GM19043 (cell line): ENCODE results near the gene MANF.
"Not testable (repeated sequence)": the region's sequence is repeated elsewhere in the genome, so short reads cannot be mapped to it uniquely, and the experiment has no call there.

ENCODE experiments used
- ATAC-seq: cut with Tn5 transposase; IDR thresholded peaks from one replicate; pipeline ENCODE4 v1.9.1; 2021; ENCODE audit warnings: low read depth; ENCODE audit not compliant: unreplicated experiment

The MANF gene

DNA sequence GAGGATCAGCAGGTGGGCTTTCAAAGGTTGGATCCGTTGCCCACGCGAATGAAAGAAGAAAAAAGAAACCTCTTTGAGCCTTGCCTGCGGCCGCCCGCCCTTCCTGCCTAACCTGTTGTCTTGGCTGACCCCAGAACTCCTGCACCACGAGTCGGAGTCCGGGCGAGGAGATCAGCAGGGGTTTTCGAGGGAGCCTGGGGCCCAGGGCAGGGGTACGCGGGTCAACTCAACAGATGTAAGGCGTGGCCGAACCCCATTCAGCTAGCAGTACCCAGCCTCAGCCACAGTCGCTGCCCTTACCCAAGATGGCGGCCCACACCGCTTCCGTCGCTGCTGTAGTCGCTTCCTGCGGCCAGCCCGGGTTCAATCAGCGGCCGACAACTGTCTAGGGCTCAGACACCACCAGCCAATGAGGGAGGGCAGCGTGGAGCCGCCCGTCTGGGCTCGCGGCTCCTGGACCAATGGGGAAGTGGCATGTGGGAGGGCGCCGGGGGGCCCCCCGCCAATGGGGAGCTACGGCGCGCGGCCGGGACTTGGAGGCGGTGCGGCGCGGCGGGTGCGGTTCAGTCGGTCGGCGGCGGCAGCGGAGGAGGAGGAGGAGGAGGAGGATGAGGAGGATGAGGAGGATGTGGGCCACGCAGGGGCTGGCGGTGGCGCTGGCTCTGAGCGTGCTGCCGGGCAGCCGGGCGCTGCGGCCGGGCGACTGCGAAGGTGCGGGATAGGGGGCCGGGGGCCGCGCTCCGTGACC is at the start of gene MANF:
Gene MANF (plus strand): TSS at position 566 of the 748 bp plus-strand sequence. CDS start 52 bp downstream, at position 618.
- peak; percentile 97 for ATAC-seq

DNA sequence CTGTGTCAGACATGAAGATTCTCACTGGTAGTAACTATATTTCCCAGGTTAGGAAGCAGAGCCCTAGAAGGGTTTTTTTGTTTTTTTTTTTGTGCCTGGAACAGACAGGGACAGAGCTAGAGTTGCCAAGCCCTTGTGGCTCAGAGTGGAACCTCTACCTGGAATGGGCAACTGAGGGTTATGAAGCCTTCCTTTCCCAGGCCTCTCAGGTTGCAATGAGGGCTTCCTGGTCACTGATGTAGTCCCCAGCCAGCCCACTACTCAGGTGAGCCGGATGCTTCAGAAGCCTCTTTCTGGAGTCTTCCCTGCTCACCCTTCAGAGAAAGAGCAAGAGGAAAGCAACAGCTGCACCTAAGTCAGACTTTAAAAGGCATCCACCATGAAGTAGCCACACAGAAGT is 48.8 kb upstream of the MANF start:
- ATAC-seq: no peak

DNA sequence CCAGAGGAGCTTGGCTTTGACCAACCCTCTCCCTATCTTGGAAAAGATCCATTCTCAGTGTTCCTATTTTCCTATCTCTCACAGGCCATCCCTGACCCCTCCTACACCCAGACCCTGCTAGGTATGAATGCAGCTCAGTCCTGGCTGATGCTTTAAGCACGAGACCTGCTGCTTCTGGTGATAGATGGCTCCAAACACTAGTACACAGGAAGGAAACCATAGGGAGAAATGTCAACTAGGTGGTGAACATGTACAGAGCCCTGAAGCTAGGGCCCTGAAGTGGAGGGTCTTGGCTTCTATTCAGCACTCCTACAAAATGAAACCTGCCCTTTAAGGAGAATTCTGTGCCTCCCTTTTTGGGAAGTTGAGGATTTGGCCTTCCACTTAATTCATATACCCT is 47.4 kb upstream of the MANF start:
- no peak for ATAC-seq

DNA sequence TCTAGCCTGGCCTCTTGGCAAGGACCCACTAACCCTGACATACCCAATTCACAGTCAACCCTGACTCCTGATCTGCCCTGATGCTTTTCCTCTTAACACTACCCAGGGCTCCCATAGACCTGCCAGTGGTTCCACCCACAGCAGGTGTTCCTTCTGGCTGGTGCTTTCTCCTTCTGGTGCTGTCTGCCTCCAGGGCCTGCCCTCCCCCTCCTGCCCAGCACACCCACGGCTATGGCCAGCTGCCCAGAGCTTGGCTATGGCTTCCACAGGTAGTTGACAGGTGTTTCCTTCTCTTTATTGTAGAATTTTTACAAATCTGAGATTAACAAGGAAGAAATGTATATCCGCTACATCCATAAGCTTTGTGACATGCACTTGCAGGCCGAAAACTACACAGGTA is 46.5 kb upstream of the MANF start:
- no peak for ATAC-seq

DNA sequence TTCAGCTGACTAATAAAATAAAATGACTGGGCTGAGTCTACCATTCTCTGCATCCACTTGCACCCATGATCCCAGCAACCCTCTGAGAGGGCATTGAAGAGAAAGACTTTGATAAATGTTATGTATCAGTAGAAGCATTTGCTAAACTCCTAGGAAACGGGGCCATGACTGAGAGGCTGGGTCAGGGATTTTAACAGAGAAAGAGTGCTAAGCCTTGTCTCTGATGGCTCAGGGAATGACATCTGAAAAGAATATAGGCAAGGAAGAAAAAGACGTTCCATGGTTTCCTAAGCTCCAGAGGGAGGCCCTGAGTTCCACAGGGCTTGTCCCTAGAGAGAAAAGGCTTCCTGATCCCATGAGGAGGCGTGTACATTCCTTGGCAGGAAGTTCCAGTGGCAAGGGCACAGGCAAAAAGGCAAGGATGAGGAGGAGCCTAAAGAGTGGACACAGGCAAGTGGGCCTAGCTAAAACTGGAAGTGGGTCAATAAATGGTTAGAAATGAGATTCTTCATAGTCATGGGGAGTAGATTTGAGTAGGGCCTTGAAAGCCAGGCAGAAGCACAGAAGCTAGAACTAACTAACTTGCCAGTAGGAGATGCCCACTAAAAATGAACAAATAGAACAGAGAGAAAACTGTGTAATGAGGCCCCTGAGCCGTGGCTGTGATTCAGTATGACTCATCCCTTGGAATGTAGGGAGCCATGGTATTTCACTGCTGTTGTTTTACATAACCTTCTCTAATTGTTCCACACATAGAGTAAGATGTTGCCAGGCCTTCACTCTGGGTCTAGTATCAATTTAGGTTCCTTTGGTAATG is 44.9 kb upstream of the MANF start:
- ATAC-seq: no peak

DNA sequence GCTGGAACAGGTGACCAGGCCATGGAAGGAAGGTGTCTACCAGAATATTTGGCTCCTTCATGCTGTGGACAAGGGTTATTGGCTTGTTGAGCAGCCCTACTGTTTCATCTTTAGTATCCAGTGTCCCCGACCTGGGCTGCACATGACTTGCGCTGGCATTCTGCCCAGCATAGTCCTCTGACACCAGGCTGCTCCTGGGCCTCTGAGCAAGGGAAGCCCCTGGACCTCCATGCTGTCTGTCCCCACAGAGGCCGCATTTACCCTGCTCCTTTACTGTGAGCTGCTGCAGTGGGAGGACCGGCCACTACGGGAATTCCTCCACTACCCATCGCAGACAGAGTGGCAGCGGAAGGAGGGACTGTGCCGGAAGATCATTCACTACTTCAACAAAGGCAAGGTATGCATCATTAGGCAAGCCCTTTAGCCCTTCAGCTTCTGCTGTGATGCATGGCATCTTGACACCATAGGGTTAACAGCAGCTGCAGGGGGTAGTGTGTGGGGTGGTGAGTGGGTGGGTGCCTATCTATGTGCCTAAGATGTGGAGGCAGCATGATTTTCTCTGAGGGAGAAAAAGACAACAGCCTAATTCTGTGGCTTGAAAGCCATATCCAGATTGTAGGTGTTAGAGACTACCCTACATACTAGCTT is 44.0 kb upstream of the MANF start:
- no peak for ATAC-seq

DNA sequence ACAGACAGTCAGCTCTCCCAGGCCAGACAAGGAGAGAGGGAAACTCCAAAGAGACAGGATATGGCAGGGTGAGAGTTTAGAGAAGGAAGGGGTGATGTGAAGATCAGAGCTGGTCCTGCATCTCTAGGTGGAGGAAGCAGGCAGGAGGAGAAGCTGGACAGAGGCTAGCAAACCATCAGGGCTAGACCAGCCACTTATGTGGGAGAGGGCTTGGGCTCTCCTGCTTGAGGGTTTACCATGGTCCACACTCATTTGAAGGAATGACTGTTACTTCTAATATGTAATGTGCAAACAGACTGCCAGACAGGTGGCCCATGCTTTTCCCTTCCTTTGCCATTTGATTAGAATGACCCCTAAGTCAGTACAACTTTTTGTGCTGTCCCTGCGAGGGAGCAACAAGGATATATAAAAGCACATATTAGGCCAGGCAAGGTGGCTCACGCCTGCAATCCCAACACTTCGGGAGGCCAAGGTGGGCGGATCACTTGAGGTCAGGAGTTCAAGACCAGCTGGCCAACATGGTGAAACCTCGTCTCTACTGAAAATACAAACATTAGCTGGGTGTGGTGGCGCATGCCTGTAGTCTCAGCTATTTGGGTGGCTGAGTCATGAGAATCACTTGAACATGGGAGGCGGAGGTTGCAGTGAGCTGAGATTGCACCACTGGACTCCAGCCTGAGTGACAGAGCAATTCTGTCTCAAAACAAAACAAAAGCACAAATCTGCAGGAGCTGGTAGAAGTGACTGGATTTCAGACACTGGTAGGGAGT is 41.0 kb upstream of the MANF start:
- no peak for ATAC-seq

DNA sequence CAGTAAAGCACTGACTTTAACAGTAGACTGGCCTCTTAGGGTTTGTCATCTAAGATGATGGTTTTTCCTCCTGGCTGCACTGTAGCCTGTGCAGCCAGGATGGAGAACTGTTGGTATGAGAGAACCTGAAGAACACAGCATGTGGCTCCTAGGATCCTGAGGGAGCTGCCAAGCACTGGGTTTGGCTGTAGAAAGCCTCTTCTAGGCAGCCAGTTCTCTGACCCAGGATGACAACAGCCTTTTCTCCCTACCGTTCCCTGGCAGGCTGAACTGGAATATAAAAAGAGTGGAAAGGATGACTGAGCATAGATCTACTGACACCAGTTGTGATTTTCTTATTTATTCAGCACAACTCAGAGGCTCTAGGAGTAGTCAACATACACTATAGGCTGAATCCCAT is 34.3 kb upstream of the MANF start:
- ATAC-seq: no peak

DNA sequence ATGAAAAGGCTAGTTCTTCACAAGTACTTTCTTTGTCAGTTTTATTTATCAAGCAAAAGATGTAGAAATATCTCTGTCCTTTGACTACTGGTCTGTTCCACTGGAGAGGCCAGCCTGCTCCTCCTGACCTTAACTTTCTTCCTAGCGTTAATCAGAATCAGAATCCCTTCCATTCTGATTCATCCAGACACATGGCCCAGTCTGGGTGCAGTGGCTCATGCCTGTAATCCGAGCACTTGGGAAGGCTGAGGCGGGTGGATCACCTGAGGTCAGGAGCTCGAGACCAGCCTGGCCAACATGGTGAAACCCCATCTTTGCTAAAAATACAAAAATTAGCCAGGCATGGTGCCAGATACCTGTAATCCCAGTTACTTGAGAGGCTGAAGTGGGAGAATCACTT is 32.0 kb upstream of the MANF start:
- ATAC-seq: no peak

DNA sequence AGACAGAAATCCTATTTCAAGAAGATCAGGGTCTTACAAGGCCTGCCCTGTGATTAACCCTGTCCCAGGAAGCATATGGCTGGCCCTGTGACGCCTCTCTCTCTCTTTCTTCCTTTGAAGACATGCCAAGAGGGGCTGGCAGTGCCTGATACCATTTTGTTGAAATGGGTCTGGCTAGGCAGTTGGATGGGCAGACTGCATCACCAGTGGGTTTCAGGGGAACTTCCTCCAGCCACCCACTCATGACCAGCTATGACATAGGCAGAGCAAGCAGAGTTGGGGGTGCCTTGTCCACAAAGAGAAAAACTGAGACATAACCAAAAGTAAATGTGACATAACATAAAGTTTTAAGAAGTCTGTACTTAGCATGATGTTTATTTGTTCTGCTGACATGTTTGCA is 31.4 kb upstream of the MANF start:
- ATAC-seq: no peak

DNA sequence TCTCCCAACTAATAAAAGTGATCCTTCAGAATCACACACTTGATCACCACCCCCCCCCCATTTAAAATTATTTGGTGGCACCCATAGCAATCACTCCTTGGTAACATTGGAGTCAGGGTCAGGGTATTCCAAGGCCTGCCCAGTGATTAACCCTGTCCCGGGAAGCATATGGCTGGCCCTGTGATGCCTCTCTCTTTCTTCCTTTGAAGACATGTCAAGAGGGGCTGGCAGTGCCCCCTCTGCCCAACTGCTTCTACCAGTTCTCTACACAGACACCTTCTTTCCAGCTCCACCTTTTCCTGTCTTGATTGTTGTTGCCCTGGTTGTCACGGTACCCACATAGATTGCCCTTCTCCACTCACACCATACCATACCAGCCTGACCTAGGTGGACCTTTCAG is 30.9 kb upstream of the MANF start:
- ATAC-seq: no peak

DNA sequence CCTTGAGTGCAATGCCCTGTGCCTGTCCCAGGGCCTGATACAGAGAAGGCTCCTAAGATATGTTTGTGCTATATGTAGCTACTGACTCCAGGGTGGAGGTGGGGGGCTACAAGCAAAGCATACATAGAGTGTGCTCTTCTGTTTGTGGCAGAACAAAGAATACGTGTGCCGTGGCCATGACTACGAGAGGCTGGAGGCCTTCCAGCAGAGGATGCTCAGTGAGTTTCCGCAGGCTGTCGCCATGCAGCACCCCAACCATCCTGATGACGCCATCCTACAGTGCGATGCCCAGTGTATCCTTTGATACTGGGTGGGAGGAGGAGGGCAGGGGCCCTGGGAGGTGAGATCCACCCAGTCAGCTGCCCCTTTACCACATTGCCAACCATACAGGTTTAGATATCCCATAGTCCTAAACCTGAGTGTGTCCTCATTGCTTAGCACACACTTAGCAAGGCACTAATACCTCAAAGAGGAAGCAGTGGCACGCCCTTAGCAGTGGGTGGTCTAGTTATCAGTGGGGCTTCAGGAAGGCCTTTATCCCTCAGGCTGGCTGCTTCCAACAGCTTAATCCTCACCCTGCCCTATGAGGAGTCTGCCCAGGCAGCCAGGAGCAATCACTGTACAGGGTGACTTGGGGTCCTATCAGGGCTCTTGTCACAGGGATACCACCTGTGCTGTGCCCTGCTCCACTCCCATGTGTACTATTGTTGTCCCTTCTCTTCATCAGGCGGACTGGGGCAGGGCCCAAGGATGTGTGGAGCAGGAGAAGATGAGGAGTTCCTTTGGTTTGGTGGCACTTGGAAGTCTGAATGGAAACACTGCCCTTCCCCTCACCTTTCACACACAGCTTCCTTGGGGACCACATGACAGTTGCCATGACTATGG is 30.1 kb upstream of the MANF start:
- ATAC-seq: no peak

DNA sequence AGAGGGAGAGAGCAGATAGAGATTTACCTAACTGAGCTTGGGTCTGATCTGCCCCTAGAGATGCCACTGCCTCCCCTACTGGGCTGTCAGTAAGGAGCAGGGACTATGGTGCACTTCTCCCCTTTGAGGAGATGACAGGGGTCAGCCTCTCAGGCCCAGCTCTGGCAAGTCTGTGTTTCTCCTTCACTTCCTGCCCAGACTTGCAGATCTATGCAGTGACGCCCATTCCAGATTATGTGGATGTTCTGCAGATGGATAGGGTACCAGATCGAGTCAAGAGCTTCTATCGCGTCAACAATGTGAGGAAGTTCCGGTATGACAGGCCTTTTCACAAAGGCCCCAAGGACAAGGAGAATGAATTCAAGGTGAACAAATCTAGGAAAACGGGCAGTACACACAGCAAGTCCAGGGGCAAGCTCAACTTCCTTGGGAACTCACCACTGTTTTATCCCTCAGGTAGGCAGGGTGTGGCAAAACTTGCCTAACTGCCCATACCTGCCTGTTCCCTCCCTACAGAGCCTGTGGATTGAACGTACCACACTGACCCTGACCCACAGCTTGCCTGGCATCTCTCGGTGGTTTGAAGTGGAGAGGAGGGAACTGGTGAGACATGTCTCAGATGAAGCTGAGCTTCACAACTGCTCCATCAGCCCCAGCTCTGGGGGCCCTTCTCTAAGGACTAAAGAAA is 29.1 kb upstream of the MANF start:
- ATAC-seq: no peak

DNA sequence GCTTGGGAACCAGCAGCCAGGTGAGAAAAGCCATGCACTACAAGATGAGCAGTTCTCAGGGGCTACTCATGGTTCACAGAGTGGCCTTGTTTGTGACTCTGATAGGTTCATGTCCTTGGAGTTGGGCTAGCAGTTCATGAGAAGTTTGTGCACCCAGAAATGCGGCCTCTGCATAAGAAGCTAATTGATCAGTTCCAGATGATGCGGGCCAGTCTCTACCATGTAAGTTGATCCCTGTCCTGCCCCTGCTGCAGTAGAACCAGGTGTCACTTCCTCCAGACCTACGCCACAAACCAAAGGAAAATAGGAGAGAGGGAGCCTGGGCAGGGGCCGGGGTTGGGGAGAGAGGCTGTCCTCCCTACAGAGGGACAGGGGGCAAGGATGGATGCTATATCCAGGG is 27.2 kb upstream of the MANF start:
- no peak for ATAC-seq

DNA sequence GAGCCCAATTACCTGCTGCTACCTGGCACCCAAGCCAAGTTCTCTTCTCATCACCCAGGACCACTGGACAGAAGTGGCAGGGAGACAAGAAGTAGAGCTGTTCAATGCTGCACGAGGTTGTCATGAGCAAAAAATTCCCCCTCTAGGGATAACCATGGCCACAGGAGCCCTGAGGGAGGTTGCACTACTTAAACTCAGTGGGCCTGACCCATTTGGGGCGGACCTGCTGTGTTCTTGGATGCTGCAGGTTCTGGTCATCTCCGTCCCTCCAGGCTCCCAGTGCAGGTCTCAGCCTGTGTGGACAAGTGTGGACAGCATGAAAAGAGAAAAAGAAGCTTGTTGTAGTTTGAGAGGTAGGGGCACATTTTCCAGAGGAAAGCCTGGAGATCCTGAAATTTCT is 26.1 kb upstream of the MANF start:
- ATAC-seq: no peak

DNA sequence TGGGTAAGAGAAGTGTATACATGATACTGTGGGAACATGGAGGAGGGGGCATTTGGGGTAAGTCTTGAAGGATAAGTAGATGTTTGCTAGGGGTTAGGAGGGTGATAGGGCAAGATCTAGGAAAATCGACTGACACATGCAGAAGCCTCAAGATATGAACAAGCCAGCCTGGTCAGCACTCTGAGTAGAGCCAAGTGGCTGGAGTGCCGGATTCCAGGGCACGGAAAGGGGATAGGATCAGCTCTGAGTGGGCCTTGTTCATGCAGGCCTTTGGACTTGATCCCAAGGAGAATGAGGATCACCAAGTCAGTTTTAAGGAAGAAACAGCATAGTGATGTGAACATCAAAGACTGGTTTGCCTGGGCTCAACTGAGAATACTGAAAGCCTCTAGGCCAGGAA is 24.3 kb upstream of the MANF start:
- ATAC-seq: no peak

DNA sequence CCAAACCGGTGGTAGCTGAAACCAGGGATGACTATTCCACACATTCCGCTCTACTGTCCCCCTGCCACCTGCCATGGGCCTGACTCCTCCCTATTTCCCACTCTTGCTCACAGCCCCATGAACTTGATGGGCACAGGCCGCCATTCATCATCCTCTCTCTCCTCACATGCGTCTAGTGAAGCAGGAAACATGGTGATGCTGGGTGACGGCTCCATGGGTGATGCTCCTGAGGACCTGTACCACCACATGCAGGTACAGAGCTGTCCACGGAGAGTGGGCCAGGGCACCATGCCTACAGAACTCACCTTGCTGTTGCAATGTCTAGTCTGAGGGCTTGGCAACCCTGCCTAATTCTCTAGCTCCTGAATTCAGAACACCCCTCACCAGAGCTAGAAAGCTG is 23.3 kb upstream of the MANF start:
- ATAC-seq: no peak

DNA sequence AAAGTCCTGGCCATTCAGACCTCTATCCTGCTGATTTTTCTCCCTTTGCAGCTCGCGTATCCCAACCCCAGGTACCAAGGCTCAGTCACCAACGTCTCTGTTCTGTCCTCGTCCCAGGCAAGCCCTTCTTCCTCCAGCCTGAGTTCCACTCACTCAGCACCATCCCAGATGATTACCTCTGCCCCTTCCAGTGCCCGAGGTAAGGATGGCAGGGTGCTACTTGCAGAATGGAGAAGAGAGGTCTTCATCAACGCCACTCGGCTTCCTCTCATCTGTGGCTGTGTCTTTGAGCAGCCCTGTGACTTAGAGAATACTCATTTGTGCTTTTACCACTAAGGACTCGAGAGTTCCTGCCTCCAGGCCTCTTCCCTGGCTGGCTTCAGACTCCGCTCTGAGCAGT is 22.6 kb upstream of the MANF start:
- no peak for ATAC-seq

DNA sequence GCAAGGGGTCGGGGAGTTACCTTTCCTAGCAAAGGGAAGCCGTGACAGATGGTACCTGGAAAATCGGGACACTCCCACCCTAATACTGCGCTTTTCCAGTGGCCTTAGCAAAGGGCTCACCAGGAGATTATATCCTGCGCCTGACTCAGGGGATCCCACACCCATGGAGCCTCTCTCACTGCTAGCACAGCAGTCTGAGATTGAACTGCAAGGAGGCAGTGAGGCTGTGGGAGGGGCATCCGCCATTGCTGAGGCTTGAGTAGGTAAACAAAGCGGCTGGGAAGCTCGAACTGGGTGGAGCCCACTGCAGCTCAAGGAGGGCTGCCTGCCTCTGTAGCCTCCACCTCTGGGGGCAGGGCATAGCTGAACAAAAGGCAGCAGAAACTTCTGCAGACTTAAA is 16.8 kb upstream of the MANF start:
- ATAC-seq: not testable (repeated sequence)
